Thymus (tissue), 11 donors: ENCODE data around the gene RFESD. TPM values are rescaled to one million over a fixed set of nuclear protein-coding genes. Genes with fewer than 3 reads are reported as not detected.

Source experiments
- DNase-seq, 9 donors: peaks; one replicate each; pipeline ENCODE4 v3.0.0-alpha.2; 2013; ENCODE audit warnings: low spot score in 9 of 9, low read depth in 6 of 9, missing footprints in 1 of 9
- H3K27ac ChIP-seq, 2 donors: one replicate each; pipeline ENCODE4 v1.5.1; 2013; ENCODE audit warnings: control low read depth in 1 of 2, low read depth in 1 of 2, low read length in 1 of 2, mild to moderate bottlenecking in 1 of 2, moderate library complexity in 1 of 2
- H3K27me3 ChIP-seq, 2 donors: one replicate each; pipeline ENCODE4 v1.5.1; 2013; ENCODE audit warnings: low read length in 1 of 2; ENCODE audit not compliant: control insufficient read depth in 2 of 2, insufficient read depth in 1 of 2
- H3K36me3 ChIP-seq, 2 donors: one replicate each; pipeline ENCODE4 v1.5.1; 2013; ENCODE audit warnings: low read length in 1 of 2, mild to moderate bottlenecking in 1 of 2, moderate library complexity in 1 of 2; ENCODE audit not compliant: control insufficient read depth in 2 of 2, insufficient read depth in 2 of 2
- H3K4me1 ChIP-seq, 2 donors: one replicate each; pipeline ENCODE4 v1.5.1; 2013; ENCODE audit warnings: low read length in 2 of 2; ENCODE audit not compliant: control insufficient read depth in 2 of 2, insufficient read depth in 2 of 2
- H3K4me3 ChIP-seq, 2 donors: one replicate each; pipeline ENCODE4 v1.5.1; 2013; ENCODE audit warnings: low read length in 2 of 2, control low read depth in 1 of 2, mild to moderate bottlenecking in 1 of 2
- H3K9me3 ChIP-seq, 2 donors: one replicate each; pipeline ENCODE4 v1.5.1; 2013; ENCODE audit warnings: low read length in 1 of 2, mild to moderate bottlenecking in 1 of 2; ENCODE audit not compliant: control insufficient read depth in 2 of 2, insufficient read depth in 1 of 2
- WGBS: extraction: QIAGEN DNeasy Blood & Tissue Kit; methylation state at CpG from one replicate; pipeline ENCODE4 v1.1.7; 2013; 5-methylcytosine and 5-hydroxymethylcytosine counted together
- polyA plus RNA-seq: library from polyadenylated mRNA; stranded (reverse); fragments of 200-250 nt; gene quantifications from one replicate; pipeline ENCODE4 v1.2.3, GENCODE V29; 2013
- total RNA-seq: library from RNA; stranded (reverse); fragments of 120-200 nt; gene quantifications from one replicate; pipeline ENCODE4 v1.2.4, GENCODE V29; 2013
- donor health status: healthy.

RFESD gene
- total and polyA plus RNA-seq, 2 donors: 6.6 to 10.9 TPM

GRCh38 chr5:95707055-95707454, 60.5 kb downstream of the RFESD start:
- Histone ChIP-seq H3K36me3 (no peaks in the 10 kb centered on the region), H3K27me3 (no peaks in the 10 kb centered on the region), H3K9me3 (no peaks in the 10 kb centered on the region), H3K4me3 (no peak overlapping the region), H3K4me1 (no peaks in the 10 kb centered on the region), H3K27ac (no peak overlapping the region)
- no peak for DNase-seq
- 93% methylated on average over 9 of the region's 9 CpGs for WGBS

Other genes with a start within 250 kb of the RFESD start
- gene SKIC3, start 91.8 kb upstream of the RFESD start, total RNA-seq: 68.1 TPM
- 37.5 TPM for gene SKIC3, start 91.8 kb upstream of the RFESD start, polyA plus RNA-seq
- gene ARSK, start 91.7 kb upstream of the RFESD start, total RNA-seq: 4.6 TPM
- 5.3 TPM for gene ARSK, start 91.7 kb upstream of the RFESD start, polyA plus RNA-seq
- gene GPR150, start 26.7 kb upstream of the RFESD start, total RNA-seq: 0.19 TPM
- 0.89 TPM for gene GPR150, start 26.7 kb upstream of the RFESD start, polyA plus RNA-seq
- gene SPATA9, start 36.2 kb downstream of the RFESD start, total RNA-seq: 0.19 TPM
- gene SPATA9, start 36.2 kb downstream of the RFESD start, polyA plus RNA-seq: 0.68 TPM
- 33.4 TPM for gene RHOBTB3, start 84.6 kb downstream of the RFESD start, total RNA-seq
- gene RHOBTB3, start 84.6 kb downstream of the RFESD start, polyA plus RNA-seq: 18.1 TPM
- gene GLRX, start 175.9 kb downstream of the RFESD start, total RNA-seq: 52.4 TPM
- 119 TPM for gene GLRX, start 175.9 kb downstream of the RFESD start, polyA plus RNA-seq